GM21528 (cell line): Measurements from ENCODE around the gene CDKL4.
"Not testable (repeated sequence)": the region's sequence is repeated elsewhere in the genome, so short reads cannot be mapped to it uniquely, and the experiment has no call there.

Experiments used
- ATAC-seq: cut with Tn5 transposase; IDR thresholded peaks from one replicate; pipeline ENCODE4 v1.9.1; 2021; ENCODE audit warnings: mild to moderate bottlenecking, moderate library complexity; ENCODE audit not compliant: unreplicated experiment, low FRiP score

Gene CDKL4

GRCh38 chr2:39145906-39146421 is 97.8 kb downstream of the CDKL4 start:
- no peak for ATAC-seq

GRCh38 chr2:39144416-39144815 is 99.4 kb downstream of the CDKL4 start:
- ATAC-seq: no peak

- ATAC-seq: no peak
These were observed 100.7 kb downstream of the CDKL4 start for GRCh38 chr2:39142904-39143605.

- ATAC-seq: no peak
These were observed 102.2 kb downstream of the CDKL4 start for GRCh38 chr2:39141334-39142271.

- not testable (repeated sequence) for ATAC-seq
These were observed 102.8 kb downstream of the CDKL4 start for GRCh38 chr2:39140948-39141333.

- ATAC-seq: no peak
These were observed 103.4 kb downstream of the CDKL4 start for GRCh38 chr2:39140322-39140847.

- no peak for ATAC-seq
These were observed 104.1 kb downstream of the CDKL4 start for GRCh38 chr2:39139511-39140237.

- no peak for ATAC-seq
These were observed 104.9 kb downstream of the CDKL4 start for GRCh38 chr2:39138837-39139211.

- ATAC-seq: not testable (repeated sequence)
These were observed 105.5 kb downstream of the CDKL4 start for GRCh38 chr2:39138187-39138836.

- no peak for ATAC-seq
These were observed 107.0 kb downstream of the CDKL4 start for GRCh38 chr2:39136799-39137198.

- no peak for ATAC-seq
These were observed 108.0 kb downstream of the CDKL4 start for GRCh38 chr2:39135690-39136259.

- ATAC-seq: no peak
These were observed 110.4 kb downstream of the CDKL4 start for GRCh38 chr2:39133215-39133851.

- ATAC-seq: peak; percentile 51
These were observed 114.8 kb downstream of the CDKL4 start for GRCh38 chr2:39128919-39129391.

- ATAC-seq: peak; percentile 42
These were observed 115.8 kb downstream of the CDKL4 start for GRCh38 chr2:39127973-39128372.
